ENCODE measurements around the gene RINT1. TPM values are rescaled to one million over a fixed set of nuclear protein-coding genes. Genes with fewer than 3 reads are reported as not detected.

RINT1 gene
- 18.8 TPM for polyA plus RNA-seq (2013, experiment 1 of 2)
- polyA plus RNA-seq (2013, experiment 2 of 2): 19.6 TPM

DNA sequence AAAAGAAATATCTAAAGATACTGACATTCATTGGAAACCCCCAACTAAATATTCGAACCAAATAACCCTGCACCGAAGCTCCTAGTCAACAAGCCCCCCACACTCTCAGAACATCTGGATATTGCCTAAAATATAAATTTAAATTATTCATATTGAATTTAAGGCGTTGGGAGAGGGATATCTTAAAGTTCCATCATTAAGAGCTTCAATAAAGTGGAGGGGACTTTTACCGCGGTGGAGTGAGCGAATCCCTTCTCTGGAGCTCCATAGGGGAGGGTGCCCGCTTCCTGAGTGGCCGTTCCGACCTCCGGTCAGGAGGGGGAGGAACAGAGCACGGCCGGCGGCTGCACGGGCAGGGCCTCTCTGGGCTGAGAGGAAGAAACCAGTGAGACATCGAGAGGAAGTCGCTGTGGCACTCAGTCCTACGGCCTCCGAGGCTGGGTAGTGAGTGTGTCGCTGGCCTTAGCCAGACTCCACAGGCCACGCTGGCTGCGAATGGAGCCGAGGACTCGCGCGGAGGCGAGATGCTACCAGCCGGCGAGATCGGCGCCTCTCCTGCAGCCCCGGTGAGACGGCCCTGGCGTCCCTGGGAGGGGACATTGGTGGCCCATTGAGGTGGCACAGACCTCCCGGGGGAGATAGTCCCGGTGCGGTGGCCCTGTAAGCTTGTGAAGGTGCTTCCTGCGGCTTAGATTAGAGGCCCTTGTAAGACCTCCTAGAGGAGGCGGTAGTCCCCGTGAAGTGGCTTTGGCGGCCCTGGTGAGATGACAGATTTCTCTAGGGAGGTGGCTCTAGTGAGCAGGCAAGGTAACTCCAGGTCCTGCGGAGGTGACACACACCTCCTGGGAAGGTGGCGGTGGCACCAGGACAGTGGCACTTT, at the start of gene RINT1:
RINT1 (plus strand) TSS at position 410 of the 880 bp plus-strand sequence; CDS start at position 525, 115 bp downstream.
- Histone ChIP-seq H3K4me3 (ENCODE audit: low read length) (peak within 1 kb of the TSS; percentile 92), H3K36me3 (ENCODE audit: insufficient read depth, low read length) (peaks cover 20% of the 10 kb centered on the region), H3K9me3 (ENCODE audit: insufficient read depth, low read depth, low read length) (no peaks in the 10 kb centered on the region), H3K4me1 (ENCODE audit: insufficient read depth, low read length) (peaks cover 7% of the 10 kb centered on the region; the same call in 1 of the 2 replicates), H3K27me3 (ENCODE audit: insufficient read depth, low read length) (no peaks in the 10 kb centered on the region), H3K27ac (ENCODE audit: low read depth, low read length) (peak within 1 kb of the TSS; percentile 72), H3K9ac (ENCODE audit: low read depth, low read length) (peak within 1 kb of the TSS; percentile 89)
- WGBS: 3% methylated on average over 42 of the region's 42 CpGs

DNA sequence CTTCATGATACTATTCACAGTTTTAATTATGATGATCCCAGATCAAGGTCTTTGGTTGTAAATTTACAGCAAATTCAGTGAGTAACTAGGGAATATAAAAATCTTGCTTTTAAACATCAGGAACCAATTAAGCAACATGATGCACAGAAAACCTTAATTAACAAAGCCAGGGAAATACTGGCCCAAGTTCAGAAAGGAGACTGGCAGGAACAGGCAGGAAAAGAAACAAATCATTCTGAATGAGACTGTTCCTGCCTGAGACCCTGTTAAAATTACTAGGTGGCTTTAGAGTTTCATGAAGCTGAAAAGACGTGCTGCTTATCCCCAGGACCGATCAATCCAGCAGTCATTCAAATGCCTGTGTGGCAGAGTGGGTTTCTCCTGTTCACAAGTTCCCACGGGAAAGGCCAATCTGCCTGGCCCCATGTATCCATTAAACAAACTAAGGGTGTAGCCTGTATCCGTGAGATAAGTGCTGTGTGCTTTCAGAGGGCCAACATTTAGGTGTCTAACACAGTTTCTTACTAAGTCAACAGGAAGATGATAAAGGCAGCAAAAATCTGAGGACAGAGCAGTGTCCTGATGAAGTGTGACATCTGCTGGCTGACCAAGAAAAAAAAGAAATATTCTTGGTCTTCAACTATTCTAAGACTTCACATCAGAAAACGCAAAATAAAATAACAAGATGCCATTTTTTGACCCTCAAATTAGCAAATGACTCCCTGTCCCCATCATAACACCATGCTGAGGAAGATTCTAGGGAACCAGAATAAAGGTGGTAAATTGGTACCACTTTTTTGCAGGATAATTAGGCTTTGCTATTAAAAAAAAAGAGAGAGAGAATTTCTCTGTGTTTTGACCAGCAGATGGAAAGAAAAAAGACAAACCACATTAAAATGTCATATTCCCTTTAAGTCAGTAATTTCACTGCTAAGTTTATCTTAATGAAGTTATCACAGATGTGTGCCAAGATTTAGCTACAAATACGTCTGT, 44.1 kb upstream of the RINT1 start:
- H3K36me3 ChIP-seq (ENCODE audit: insufficient read depth, low read length): peaks cover 78% of the 10 kb centered on the region
- no peaks in the 10 kb centered on the region for H3K9me3 ChIP-seq (ENCODE audit: insufficient read depth, low read depth, low read length)
- no peak overlapping the region for H3K9ac ChIP-seq (ENCODE audit: low read depth, low read length)
- no peak overlapping the region for H3K4me3 ChIP-seq (ENCODE audit: low read length)
- no peak overlapping the region for H3K27ac ChIP-seq (ENCODE audit: low read depth, low read length)
- 93% methylated on average over 6 of the region's 6 CpGs for WGBS
- H3K4me1 ChIP-seq (ENCODE audit: insufficient read depth, low read length): no peaks in the 10 kb centered on the region
- no peaks in the 10 kb centered on the region for H3K27me3 ChIP-seq (ENCODE audit: insufficient read depth, low read length)

DNA sequence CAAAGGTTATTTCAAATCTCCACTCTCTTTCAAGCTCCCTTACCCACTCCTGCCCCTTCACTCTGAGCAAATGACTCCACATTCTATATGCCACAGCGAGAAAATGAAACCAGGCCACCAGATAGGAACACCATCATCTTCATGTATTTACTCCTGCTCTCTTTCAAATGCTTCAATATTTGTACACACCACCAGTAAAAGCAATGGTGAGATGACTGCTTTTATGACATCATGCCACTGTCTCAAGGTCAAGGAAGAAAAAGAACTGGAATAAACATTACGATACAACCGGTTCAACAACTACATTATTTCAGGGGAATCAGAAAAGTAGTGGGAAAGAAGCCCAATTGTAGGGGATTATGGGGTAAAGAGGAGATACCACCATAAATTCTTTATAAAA, 42.6 kb upstream of the RINT1 start:
- H3K36me3 ChIP-seq (ENCODE audit: insufficient read depth, low read length): peaks cover 72% of the 10 kb centered on the region
- H3K27me3 ChIP-seq (ENCODE audit: insufficient read depth, low read length): no peaks in the 10 kb centered on the region
- H3K4me1 ChIP-seq (ENCODE audit: insufficient read depth, low read length): no peaks in the 10 kb centered on the region
- no peak overlapping the region for H3K4me3 ChIP-seq (ENCODE audit: low read length)
- 95% methylated on average over 3 of the region's 3 CpGs for WGBS
- no peaks in the 10 kb centered on the region for H3K9me3 ChIP-seq (ENCODE audit: insufficient read depth, low read depth, low read length)
- H3K9ac ChIP-seq (ENCODE audit: low read depth, low read length): no peak overlapping the region
- H3K27ac ChIP-seq (ENCODE audit: low read depth, low read length): no peak overlapping the region

DNA sequence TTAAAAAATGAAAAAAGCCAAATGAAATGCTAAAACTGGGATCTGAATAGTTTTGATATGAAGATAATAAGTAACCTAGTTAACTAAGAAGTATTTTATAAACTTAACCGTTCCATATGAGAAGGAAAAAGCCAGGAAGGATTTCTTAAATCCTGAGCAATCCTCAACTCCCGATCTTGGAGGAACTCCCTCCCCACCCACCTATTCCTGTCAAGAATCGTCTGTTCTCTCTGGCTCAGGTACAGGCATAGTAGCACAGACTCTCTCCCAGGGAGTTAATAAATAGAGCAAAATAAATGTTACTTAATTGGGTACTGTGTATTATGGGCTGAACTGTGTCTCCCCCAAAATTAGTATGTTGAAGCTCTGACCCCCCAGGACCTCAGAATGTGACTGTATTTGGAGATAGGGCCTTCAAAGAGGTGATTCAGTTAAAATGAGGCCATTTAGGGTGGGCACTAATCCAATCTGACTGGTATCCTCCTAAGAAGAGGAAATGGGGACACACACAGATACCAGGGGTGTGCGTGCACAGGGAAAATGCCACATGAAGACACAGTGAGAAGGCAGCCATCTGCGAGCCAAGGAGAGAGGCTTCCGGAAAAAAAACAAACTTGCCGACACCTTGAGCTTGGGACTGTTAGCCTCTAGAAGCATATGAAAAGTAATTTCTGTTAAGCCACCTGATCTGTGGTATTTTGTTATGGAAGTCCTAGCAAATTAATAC, 38.6 kb upstream of the RINT1 start:
- no peaks in the 10 kb centered on the region for H3K9me3 ChIP-seq (ENCODE audit: insufficient read depth, low read depth, low read length)
- WGBS: 96% methylated on average over 7 of the region's 7 CpGs
- no peaks in the 10 kb centered on the region for H3K4me1 ChIP-seq (ENCODE audit: insufficient read depth, low read length)
- no peak overlapping the region for H3K4me3 ChIP-seq (ENCODE audit: low read length)
- no peaks in the 10 kb centered on the region for H3K27me3 ChIP-seq (ENCODE audit: insufficient read depth, low read length)
- no peak overlapping the region for H3K9ac ChIP-seq (ENCODE audit: low read depth, low read length)
- H3K27ac ChIP-seq (ENCODE audit: low read depth, low read length): no peak overlapping the region
- peaks cover 72% of the 10 kb centered on the region for H3K36me3 ChIP-seq (ENCODE audit: insufficient read depth, low read length)

DNA sequence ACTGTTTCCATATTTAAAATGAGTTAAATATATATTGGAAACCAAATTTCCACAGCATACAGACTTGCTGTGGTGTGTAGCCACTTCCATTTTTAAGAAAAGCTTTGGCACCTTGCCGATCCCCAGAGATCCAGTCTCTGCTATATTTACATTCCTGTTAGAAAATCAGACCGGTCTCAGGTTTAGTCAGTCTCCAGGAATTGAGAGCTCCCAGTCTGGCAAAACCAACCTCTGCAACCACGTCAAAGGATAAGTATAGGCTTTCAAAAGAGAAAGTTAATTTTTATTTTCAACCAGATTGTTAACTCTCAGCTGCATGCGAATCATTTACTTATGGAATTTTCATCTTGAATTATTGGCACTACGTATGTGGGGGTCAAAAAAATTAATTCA, 38.1 kb upstream of the RINT1 start:
- Histone ChIP-seq H3K27ac (ENCODE audit: low read depth, low read length) (no peak overlapping the region), H3K27me3 (ENCODE audit: insufficient read depth, low read length) (no peaks in the 10 kb centered on the region), H3K4me1 (ENCODE audit: insufficient read depth, low read length) (no peaks in the 10 kb centered on the region), H3K4me3 (ENCODE audit: low read length) (no peak overlapping the region), H3K9me3 (ENCODE audit: insufficient read depth, low read depth, low read length) (no peaks in the 10 kb centered on the region), H3K36me3 (ENCODE audit: insufficient read depth, low read length) (peaks cover 72% of the 10 kb centered on the region), H3K9ac (ENCODE audit: low read depth, low read length) (no peak overlapping the region)
- WGBS: 91% methylated on average over 5 of the region's 5 CpGs

DNA sequence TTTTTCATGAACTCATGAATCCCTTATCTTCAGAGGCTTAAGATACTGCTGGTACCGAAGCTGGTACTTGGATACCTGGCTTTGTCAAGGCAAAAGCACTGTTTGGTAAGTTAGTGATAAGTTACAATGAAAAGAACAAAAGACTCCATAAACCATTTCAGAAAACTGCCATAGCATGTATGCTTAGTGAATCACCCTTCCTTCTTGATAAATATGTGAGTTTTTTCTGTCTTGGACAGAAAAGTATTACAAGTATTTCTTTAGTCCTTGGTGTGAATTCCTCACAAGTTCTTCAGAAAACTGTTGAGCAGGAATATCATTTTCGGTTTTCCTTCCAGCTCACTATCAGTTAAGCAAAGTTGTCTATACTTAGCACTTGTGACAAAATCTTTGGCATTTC, 35.5 kb upstream of the RINT1 start:
- Histone ChIP-seq H3K27me3 (ENCODE audit: insufficient read depth, low read length) (no peaks in the 10 kb centered on the region), H3K9ac (ENCODE audit: low read depth, low read length) (no peak overlapping the region), H3K9me3 (ENCODE audit: insufficient read depth, low read depth, low read length) (no peaks in the 10 kb centered on the region), H3K4me1 (ENCODE audit: insufficient read depth, low read length) (no peaks in the 10 kb centered on the region), H3K4me3 (ENCODE audit: low read length) (no peak overlapping the region), H3K27ac (ENCODE audit: low read depth, low read length) (no peak overlapping the region), H3K36me3 (ENCODE audit: insufficient read depth, low read length) (peaks cover 73% of the 10 kb centered on the region)
- 97% methylated on average over 2 of the region's 2 CpGs for WGBS

DNA sequence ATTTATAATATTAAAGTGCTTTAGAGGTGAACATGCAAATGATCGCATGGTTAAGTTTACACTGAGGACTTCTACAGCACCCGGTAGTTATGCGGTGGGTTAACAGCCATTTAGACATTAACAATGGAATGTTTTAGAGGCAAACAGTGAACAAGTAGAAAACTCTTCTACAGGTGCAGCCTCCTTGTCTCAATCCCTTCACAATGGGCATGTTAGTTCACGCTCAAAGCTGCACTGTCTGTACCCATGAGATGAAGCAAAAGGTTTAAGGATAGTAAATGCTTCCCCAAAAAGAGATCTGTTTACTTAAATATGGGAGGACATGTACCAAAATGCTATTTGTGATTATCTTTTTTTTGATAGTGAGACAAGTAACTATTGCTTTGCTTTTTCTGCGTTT, 35.0 kb upstream of the RINT1 start:
- 92% methylated on average over 5 of the region's 5 CpGs for WGBS
- no peak overlapping the region for H3K27ac ChIP-seq (ENCODE audit: low read depth, low read length)
- H3K27me3 ChIP-seq (ENCODE audit: insufficient read depth, low read length): no peaks in the 10 kb centered on the region

DNA sequence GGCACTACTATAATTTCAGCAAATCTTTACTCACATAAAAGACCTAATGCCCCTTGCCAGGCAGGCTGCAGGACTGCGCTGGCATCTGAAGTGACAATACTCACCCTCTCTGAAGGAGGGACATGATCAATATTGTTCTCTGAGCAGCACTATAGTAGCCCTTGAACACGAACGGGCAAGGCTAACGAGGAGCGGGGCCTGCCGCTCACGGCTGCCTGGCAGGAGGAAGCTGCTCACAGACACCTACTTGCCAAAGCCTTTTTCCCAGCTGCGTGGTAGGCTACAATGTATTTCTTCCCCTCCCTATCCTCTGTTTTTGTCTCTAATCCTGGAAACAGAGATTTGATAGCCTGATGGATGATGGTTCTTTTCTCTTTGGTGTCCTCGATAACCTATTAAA, 29.8 kb upstream of the RINT1 start:
- no peak overlapping the region for H3K9ac ChIP-seq (ENCODE audit: low read depth, low read length)

More for the DNA sequence above, 35.0 kb upstream of the RINT1 start:
- no peak overlapping the region for H3K9ac ChIP-seq (ENCODE audit: low read depth, low read length)
- peaks cover 74% of the 10 kb centered on the region for H3K36me3 ChIP-seq (ENCODE audit: insufficient read depth, low read length)
- H3K4me3 ChIP-seq (ENCODE audit: low read length): no peak overlapping the region
- H3K9me3 ChIP-seq (ENCODE audit: insufficient read depth, low read depth, low read length): no peaks in the 10 kb centered on the region
- H3K4me1 ChIP-seq (ENCODE audit: insufficient read depth, low read length): no peaks in the 10 kb centered on the region

DNA sequence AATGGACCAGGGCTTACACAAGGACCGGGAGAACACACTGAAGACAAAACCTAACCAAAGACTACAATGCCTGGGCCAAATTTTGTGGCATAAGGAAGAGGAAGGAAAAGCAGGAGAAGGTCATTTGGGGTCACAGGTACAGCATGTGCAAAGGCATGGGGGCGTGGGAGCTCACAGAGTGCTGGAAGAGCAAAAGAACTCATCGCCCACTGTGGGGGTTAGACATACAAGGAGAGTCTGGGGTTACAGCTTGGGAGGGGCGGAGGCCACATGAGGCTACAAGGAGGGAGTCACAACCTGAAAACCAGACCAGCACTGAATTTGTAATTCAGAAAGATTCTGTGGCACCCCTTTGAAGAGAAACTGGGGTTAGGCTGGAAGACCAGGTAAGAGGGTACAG, 19.6 kb upstream of the RINT1 start:
- H3K27me3 ChIP-seq (ENCODE audit: insufficient read depth, low read length): no peaks in the 10 kb centered on the region
- no peak overlapping the region for H3K27ac ChIP-seq (ENCODE audit: low read depth, low read length)
- peaks cover 29% of the 10 kb centered on the region for H3K36me3 ChIP-seq (ENCODE audit: insufficient read depth, low read length)
- no peaks in the 10 kb centered on the region for H3K4me1 ChIP-seq (ENCODE audit: insufficient read depth, low read length)
- no peak overlapping the region for H3K4me3 ChIP-seq (ENCODE audit: low read length)
- no peak overlapping the region for H3K9ac ChIP-seq (ENCODE audit: low read depth, low read length)
- no peaks in the 10 kb centered on the region for H3K9me3 ChIP-seq (ENCODE audit: insufficient read depth, low read depth, low read length)
- 92% methylated on average over 4 of the region's 4 CpGs for WGBS

More for the DNA sequence above, 29.8 kb upstream of the RINT1 start:
- Histone ChIP-seq H3K36me3 (ENCODE audit: insufficient read depth, low read length) (peaks cover 94% of the 10 kb centered on the region), H3K27ac (ENCODE audit: low read depth, low read length) (no peak overlapping the region), H3K4me1 (ENCODE audit: insufficient read depth, low read length) (no peaks in the 10 kb centered on the region), H3K9me3 (ENCODE audit: insufficient read depth, low read depth, low read length) (no peaks in the 10 kb centered on the region), H3K27me3 (ENCODE audit: insufficient read depth, low read length) (no peaks in the 10 kb centered on the region), H3K4me3 (ENCODE audit: low read length) (no peak overlapping the region)
- 95% methylated on average over 8 of the region's 9 CpGs for WGBS

DNA sequence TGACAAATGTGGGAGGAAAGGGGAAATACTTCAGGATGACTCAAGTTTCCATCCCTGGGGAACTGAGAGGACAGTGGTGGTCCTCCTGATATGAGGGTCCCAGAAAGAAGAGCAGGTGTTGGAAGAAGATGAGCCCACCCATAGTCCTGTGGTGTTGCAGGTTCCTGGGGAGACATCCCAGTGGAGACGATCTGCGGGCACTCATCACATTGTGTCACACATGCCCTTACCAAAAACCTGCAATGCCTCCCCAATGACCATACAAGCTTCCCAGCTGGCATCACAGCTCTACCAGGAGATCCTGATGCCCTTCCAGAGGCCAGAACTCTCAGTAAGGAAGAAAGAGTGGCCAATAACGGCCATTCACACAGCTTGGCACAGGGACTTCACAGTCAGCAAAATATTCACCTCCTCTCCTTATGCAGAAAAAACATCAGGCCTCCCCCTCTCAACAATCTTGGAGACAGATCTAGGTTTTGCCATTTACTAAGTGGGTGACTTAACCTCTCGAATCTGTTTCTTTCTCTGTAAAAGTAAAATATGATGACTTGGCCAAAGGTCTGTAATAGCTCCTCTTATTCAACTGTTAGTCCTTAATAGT, 19.0 kb upstream of the RINT1 start:
- H3K9ac ChIP-seq (ENCODE audit: low read depth, low read length): no peak overlapping the region
- no peaks in the 10 kb centered on the region for H3K9me3 ChIP-seq (ENCODE audit: insufficient read depth, low read depth, low read length)
- no peaks in the 10 kb centered on the region for H3K4me1 ChIP-seq (ENCODE audit: insufficient read depth, low read length)
- H3K27me3 ChIP-seq (ENCODE audit: insufficient read depth, low read length): no peaks in the 10 kb centered on the region
- 98% methylated on average over 4 of the region's 4 CpGs for WGBS
- H3K4me3 ChIP-seq (ENCODE audit: low read length): no peak overlapping the region
- peaks cover 29% of the 10 kb centered on the region for H3K36me3 ChIP-seq (ENCODE audit: insufficient read depth, low read length)
- no peak overlapping the region for H3K27ac ChIP-seq (ENCODE audit: low read depth, low read length)

Measured in HUES64 (cell line).